Measurements from ENCODE around the gene ALKBH4. TPM values are rescaled to one million over a fixed set of nuclear protein-coding genes. Genes with fewer than 3 reads are reported as not detected.

ALKBH4 gene
- total RNA-seq, 1 experiment from 2014 or later: 5.9 TPM

- BruUV-seq (replicated peaks): TSS peak; percentile 68
- POLR2A ChIA-PET: no interaction called here
- no peak for DNase-seq (ENCODE audit: unreplicated experiment)
- Mint-ChIP-seq H3K27ac (ENCODE audit: low read depth, unreplicated experiment) (no peak overlapping the region), H3K9me3 (ENCODE audit: unreplicated experiment) (no peaks in the 10 kb centered on the region), H3K36me3 (ENCODE audit: insufficient read depth, unreplicated experiment) (peaks cover 57% of the 10 kb centered on the region), H3K4me1 (ENCODE audit: insufficient read depth, unreplicated experiment) (peaks cover 6% of the 10 kb centered on the region), H3K27me3 (ENCODE audit: insufficient read depth, unreplicated experiment) (no peaks in the 10 kb centered on the region), H3K4me3 (ENCODE audit: unreplicated experiment) (no peak overlapping the region)
- TF ChIP-seq CTCF (IDR thresholded peaks at IDR 0.05; ENCODE audit: unreplicated experiment): no peak
- intact Hi-C loops (cut with micrococcal nuclease): no loop called here
- CTCF ChIA-PET: no interaction called here
Measured at GRCh38 chr7:102425639-102426267, 38.9 kb downstream of the ALKBH4 start.

- H3K4me3 Mint-ChIP-seq (ENCODE audit: unreplicated experiment): no peak overlapping the region
Measured at GRCh38 chr7:102424787-102425218, 39.9 kb downstream of the ALKBH4 start.

GRCh38 chr7:102424129-102424551 is 40.5 kb downstream of the ALKBH4 start:
- no peak for TF ChIP-seq CTCF (IDR thresholded peaks at IDR 0.05; ENCODE audit: unreplicated experiment)
- no peak for DNase-seq (ENCODE audit: unreplicated experiment)
- Mint-ChIP-seq H3K9me3 (ENCODE audit: unreplicated experiment) (no peaks in the 10 kb centered on the region), H3K4me1 (ENCODE audit: insufficient read depth, unreplicated experiment) (no peaks in the 10 kb centered on the region), H3K36me3 (ENCODE audit: insufficient read depth, unreplicated experiment) (peaks cover 70% of the 10 kb centered on the region), H3K27ac (ENCODE audit: low read depth, unreplicated experiment) (no peak overlapping the region), H3K4me3 (ENCODE audit: unreplicated experiment) (no peak overlapping the region), H3K27me3 (ENCODE audit: insufficient read depth, unreplicated experiment) (no peaks in the 10 kb centered on the region)
- ChIA-PET CTCF (no interaction called here), POLR2A (interaction anchor here (1.2 kb wide), 1 partner anchor 16 kb away, joined by 3 read pairs; no protein-coding TSS in a partner anchor)
- intact Hi-C loops (cut with micrococcal nuclease): no loop called here
- no TSS peak for BruUV-seq (replicated peaks)

More at GRCh38 chr7:102424787-102425218, 39.9 kb downstream of the ALKBH4 start:
- no TSS peak for BruUV-seq (replicated peaks)
- ChIA-PET CTCF (no interaction called here), POLR2A (interaction anchor here (1.2 kb wide), 1 partner anchor 15 kb away, joined by 3 read pairs; no protein-coding TSS in a partner anchor)
- no peak overlapping the region for H3K27ac Mint-ChIP-seq (ENCODE audit: low read depth, unreplicated experiment)
- peaks cover 5% of the 10 kb centered on the region for H3K4me1 Mint-ChIP-seq (ENCODE audit: insufficient read depth, unreplicated experiment)
- no peaks in the 10 kb centered on the region for H3K27me3 Mint-ChIP-seq (ENCODE audit: insufficient read depth, unreplicated experiment)
- H3K36me3 Mint-ChIP-seq (ENCODE audit: insufficient read depth, unreplicated experiment): peaks cover 64% of the 10 kb centered on the region
- no peaks in the 10 kb centered on the region for H3K9me3 Mint-ChIP-seq (ENCODE audit: unreplicated experiment)
- no peak for TF ChIP-seq CTCF (IDR thresholded peaks at IDR 0.05; ENCODE audit: unreplicated experiment)
- no peak for DNase-seq (ENCODE audit: unreplicated experiment)
- intact Hi-C loops (cut with micrococcal nuclease): no loop called here

GRCh38 chr7:102421706-102422240 is 42.9 kb downstream of the ALKBH4 start:
- H3K27me3 Mint-ChIP-seq (ENCODE audit: insufficient read depth, unreplicated experiment): no peaks in the 10 kb centered on the region
- peaks cover 90% of the 10 kb centered on the region for H3K36me3 Mint-ChIP-seq (ENCODE audit: insufficient read depth, unreplicated experiment)
- POLR2A ChIA-PET: interaction anchor here (0.7 kb wide), 1 partner anchor 18 kb away, joined by 3 read pairs; no protein-coding TSS in a partner anchor
- DNase-seq (ENCODE audit: unreplicated experiment): no peak
- no peak for TF ChIP-seq CTCF (IDR thresholded peaks at IDR 0.05; ENCODE audit: unreplicated experiment)
- intact Hi-C loops (cut with micrococcal nuclease): no loop called here
- no peaks in the 10 kb centered on the region for H3K9me3 Mint-ChIP-seq (ENCODE audit: unreplicated experiment)
- H3K4me1 Mint-ChIP-seq (ENCODE audit: insufficient read depth, unreplicated experiment): no peaks in the 10 kb centered on the region
- H3K27ac Mint-ChIP-seq (ENCODE audit: low read depth, unreplicated experiment): no peak overlapping the region
- CTCF ChIA-PET: interaction anchor here (0.6 to 1.5 kb wide), 2 partner anchors 29 to 30 kb away, joined by 3 to 4 read pairs; no protein-coding TSS in a partner anchor
- no peak overlapping the region for H3K4me3 Mint-ChIP-seq (ENCODE audit: unreplicated experiment)
- no TSS peak for BruUV-seq (replicated peaks)

Measured in MCF 10A (cell line).